NOMO-1 treated with DMSO at 0.1 percent for 48 hours (cell line): ENCODE results near the gene IQSEC1.
A peak's percentile ranks its signal among the peaks of the same experiment; 100 is the strongest.
"Not testable (repeated sequence)": the region's sequence is repeated elsewhere in the genome, so short reads cannot be mapped to it uniquely, and the experiment has no call there.

ENCODE experiments used
- DNase-seq: peaks from one replicate; lab custom pipeline; 2025; ENCODE audit not compliant: unreplicated experiment; lab: John Stamatoyannopoulos, UW

IQSEC1 gene

GRCh38 chr3:12879191-12879815 lies 193.9 kb downstream of the IQSEC1 start:
- DNase-seq: no peak

- DNase-seq: not testable (repeated sequence)
Measured at GRCh38 chr3:12878758-12879157, 194.5 kb downstream of the IQSEC1 start.

DNA sequence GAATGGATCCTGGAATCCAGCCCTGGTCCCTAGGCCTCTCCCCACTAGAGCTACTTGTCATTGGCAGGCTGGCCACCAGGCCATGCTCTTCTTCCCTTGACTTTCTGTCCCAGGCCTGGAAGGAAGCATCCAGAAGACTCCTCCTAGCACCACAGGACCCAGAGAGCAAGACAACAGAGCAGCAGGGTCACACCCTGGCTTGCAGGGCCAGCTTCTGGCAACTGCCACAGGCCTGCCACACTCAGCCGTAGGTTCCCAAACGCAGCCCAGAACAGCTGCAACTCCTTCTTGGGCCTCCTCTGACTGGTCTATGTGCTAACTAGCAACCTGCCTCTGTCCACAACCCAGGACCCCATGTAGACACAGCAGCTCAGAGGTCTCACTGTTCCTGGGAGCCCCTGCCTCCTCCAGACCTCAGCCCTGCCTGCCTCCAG lies 195.1 kb downstream of the IQSEC1 start:
- no peak for DNase-seq

DNA sequence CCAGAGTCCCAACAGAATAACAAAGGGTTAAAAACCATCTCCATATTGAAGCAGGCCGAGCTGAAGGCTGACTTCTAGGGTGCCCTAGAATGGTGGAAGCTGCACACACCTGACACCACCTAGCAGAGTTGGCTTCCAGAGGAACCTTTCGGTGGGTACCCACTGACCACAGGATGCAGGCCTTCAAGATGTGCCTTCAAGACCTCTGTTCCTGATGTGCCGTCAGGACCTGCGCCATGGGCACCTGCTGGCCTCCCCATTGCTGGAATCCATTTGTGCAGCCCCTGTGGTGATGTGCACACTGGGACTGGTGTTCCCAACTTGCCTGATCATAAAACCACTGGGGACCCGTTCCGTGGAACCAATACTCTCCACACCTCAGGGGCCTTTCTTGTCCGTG lies 196.2 kb downstream of the IQSEC1 start:
- no peak for DNase-seq

- peak; percentile 3 for DNase-seq
Measured at GRCh38 chr3:12875857-12876836, 197.1 kb downstream of the IQSEC1 start.

GRCh38 chr3:12871404-12871983 lies 201.7 kb downstream of the IQSEC1 start:
- no peak for DNase-seq

DNA sequence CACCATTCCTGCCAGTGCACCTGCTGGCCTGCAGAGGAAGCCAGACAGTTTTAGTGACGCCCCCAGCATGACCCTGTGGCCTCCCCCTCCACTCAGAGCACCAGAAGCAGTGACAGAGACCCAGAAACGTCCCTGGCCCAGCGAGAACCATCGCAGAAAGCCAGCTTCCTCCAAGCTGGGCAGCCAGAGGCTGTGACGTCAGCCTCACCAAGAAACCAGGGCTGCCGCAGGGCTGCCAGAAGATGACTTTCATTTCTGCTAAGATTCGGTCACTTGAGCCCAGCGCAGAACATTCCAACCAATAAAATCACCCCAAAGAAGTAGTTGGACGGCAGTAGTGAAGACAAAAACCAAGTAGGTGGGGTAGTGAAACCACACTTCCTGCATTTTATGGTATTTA lies 202.3 kb downstream of the IQSEC1 start:
- peak; percentile 76 for DNase-seq

GRCh38 chr3:12869035-12869621 lies 204.1 kb downstream of the IQSEC1 start:
- no peak for DNase-seq

DNA sequence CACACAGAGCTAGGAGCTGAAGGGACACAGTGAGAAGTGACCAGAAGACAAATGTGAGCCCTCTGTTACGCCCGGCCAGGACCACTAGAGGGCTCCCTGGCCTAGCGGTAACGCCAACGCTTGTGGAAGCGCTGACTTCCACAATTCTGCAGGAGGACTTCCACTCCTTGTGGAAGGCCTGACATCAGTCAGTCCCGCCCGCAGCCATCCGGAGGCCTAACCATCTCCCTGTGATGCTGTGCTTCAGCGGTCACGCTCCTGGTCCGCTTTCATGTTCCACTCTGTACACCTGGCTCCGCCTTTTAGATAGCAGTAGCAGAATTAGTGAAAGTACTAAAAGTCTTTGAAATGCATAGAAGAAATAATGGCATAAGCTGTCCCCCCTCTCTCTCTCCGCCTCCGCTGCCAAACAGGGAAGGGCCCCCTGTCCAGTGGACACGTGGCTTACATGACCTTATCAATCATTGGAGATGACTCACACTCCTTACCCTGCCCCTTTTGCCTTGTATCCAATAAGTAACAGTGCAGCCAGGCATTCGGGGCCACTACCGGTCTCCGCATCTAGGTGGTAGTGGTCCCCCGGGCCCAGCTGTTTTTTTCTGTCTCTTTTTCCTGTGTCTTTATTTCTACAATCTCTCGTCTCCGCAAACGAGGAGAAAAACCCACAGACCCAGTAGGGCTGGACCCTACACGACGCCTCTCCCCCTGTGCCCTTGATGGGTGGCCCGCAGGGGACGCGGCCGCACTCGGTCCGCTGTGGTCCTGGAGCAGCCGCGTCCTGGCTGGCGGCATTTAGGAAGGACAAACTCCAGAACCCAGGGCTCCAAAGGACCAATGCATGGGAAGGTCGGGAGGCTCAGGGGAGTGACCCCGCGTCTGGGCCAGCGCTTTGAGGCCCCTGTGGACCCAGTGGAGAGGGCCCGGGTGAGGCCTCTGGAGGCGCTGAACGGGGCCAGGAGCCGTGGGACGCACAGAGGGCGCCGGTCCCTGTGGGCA lies 204.9 kb downstream of the IQSEC1 start:
- DNase-seq: peak; percentile 43

DNA sequence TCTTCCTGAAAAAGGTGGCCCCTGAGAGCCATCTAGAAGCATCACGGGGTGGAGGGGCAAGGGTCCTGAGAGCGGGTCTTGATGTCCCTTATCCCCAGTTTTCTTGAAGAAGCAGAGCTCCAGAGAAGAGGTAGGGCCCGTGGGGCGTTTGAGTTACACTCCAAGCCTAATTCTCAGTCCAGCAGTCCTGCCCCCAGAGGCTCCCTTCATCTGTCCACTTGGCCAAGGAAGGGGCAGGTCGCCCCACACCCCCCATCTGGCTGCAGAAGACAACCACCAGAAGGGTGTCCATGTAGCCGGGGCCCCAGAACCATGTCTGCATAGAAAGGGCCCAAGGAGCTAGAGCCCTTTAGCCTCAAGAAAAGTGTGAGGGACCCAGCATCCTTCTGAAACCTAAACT lies 206.4 kb downstream of the IQSEC1 start:
- no peak for DNase-seq

DNA sequence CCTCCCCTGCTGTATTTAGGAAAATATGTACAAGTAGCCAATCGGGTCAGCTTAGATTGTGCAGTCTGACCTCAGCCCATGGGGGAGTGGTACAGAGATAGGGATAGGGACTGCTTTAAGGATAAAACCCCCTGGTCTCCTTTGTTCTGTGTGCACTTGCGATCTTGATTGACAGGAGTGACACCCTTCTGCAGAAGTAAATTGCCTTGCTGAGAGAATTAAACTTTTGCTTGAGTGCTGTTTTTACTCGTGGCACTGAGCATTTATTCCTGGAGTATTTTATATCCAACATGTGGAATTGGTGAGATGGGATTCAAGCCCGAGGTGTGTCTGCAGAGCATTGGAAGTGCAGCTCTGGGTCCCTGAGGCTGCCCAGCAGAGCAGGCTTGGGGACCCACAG lies 208.0 kb downstream of the IQSEC1 start:
- DNase-seq: no peak

GRCh38 chr3:12862387-12862786 lies 210.8 kb downstream of the IQSEC1 start:
- DNase-seq: no peak

- DNase-seq: no peak
Measured at GRCh38 chr3:12861611-12862010, 211.6 kb downstream of the IQSEC1 start.

- no peak for DNase-seq
Measured at GRCh38 chr3:12859840-12860239, 213.4 kb downstream of the IQSEC1 start.

DNA sequence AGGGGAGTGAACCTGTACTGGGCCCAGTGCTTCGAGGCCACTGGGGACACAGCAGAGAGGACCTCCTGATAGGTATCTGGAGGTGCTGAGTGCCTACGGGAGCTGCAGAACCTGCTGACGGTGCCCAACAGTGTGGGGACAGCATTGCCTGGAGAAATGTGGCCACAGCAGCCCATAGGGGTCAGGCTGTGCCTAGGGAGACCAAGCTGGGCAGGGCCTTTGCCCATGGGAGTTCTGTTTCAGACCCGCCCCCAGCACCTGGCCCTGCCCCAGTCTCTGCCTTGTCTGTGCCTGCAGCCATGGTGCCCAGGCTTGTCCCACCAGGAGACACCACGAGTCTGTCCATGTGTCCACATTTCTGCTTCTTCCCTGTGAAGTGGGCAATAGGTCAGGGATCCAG lies 216.6 kb downstream of the IQSEC1 start:
- no peak for DNase-seq

DNA sequence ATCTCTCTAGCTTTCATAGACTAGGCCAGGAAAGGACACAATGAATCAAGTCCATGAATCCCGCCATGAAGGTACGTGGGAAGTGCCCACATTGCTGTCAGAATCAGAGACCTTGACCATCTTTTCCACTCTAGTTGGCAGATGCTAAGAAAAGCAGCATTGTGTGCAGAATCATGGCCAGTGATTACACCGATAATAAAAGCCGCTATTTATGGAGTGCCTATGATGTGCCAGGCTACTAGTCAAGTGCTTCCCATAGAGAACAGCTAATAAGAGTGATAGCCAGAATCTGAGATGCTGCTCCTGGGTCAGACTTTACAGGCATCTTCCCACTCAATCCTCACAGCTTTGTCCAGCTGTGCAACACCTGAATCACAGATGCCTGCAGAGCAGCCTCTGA lies 218.7 kb downstream of the IQSEC1 start:
- DNase-seq: no peak

- peak; percentile 37 for DNase-seq
Measured at GRCh38 chr3:12853847-12854246, 219.4 kb downstream of the IQSEC1 start.

DNA sequence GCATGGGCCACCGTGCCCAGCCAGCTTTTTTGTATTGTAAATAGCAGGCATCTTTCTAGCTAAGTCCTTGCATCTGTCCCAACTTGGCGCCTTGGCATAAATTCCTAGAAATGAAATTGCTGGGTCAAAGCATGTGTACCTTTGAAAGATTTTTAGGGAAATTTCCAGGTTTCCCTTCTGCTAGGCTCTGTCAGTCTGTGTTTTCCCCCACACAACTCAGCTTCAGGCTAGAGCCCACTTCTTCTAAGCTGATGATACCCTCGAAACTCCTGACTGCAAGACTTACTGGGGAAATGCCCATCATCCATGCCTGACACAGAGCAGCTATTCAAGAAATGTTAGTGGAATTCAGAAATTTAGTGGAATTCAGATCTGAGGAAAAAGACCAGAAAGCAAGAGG lies 221.0 kb downstream of the IQSEC1 start:
- no peak for DNase-seq
